ENCODE results near the gene RSPH10B.
"Not testable (repeated sequence)": the region's sequence is repeated elsewhere in the genome, so short reads cannot be mapped to it uniquely, and the experiment has no call there.

DNA sequence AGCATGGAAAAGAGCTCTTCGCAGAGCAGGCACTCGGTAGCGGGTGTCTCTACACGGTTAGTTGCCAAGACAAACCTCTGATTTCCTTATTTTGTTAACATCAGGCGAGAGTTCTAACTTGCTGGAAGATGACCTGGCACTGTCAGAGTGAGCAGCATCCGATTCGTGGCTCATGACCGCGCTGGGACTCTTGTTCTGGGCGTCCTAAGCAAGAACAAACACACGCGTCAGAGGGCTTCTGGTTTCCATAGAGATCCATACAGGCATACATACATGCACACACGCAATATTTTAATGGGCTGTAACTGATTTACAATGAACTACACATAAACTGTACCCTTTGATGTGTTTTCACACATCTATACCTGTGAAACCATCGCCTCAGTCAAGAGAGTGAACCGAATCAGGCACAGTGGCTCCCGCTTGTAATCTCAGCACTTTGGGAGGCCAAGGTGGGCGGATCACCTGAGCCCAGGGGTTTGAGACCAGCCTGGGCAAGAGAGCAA lies 35.5 kb downstream of the RSPH10B start:
- TF ChIP-seq CTCF (IDR thresholded peaks at IDR 0.05; ENCODE audit: insufficient read depth, low read length, poor library complexity, severe bottlenecking); EZH2phosphoT487 (conservative IDR thresholded peaks at IDR 0.05; ENCODE audit: low read length): not testable (repeated sequence)
